Gastrocnemius medialis (tissue), 4 donors: ENCODE results near the gene GARNL3.

Experiments used
- POLR2A ChIP-seq, 2 donors: fragments of 450-650 bp; IDR thresholded peaks; one replicate each; pipeline ENCODE4 v1.6.1; 2017; ENCODE audit warnings: antibody characterized with exemption in 2 of 2, mild to moderate bottlenecking in 2 of 2, moderate library complexity in 2 of 2
- TF ChIP-seq, protein P1 (sequence below), 5 experiments: fragments of 450-650 bp in 3 of 5; fragments of 200-600 bp in 2 of 5; sonication (generic) in 2 of 5; IDR thresholded peaks in 4 of 5; conservative IDR thresholded peaks in 1 of 5; 1 replicate in 4 of 5; 2 replicates in 1 of 5; pipeline ENCODE4 v1.5.1; 2016 to 2019; ENCODE audit warnings: antibody characterized with exemption in 5 of 5, mild to moderate bottlenecking in 3 of 5, moderate library complexity in 3 of 5

DNA sequence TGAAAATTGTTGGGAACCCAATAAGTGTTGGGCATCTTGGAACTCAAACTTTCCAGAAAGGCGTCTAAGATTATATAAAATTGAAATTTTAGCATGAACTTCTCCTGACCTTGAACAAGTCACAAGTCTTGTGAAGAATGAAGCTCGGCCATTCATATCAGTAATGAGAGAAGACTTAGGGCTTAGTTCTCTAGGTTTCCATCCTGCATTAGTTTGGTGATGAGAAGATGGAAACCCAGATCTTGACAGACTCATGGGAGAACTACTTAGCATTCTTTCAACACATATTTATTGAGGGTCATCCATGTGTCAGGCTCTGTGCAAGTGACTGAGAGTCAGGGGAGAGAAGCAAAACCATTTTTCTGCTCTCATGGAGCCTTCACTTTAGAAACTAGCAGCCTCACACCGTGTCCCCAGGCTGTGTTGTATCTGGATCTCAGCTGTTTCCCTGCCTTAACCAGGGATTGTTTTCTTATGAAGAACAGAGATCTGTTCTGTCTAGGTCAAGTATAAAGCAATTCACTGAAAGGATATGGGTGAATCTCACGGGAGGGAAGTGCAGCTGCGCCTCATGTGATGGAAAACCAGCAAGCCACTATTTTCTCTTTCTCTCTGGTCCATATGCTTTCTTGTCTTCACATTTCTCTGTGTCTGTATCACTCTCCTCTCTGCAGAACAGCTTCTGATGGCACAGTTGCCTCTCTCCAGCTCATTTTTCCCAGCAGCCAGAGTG is 3.4 kb downstream of the GARNL3 start:
- TF ChIP-seq, protein P1, sequence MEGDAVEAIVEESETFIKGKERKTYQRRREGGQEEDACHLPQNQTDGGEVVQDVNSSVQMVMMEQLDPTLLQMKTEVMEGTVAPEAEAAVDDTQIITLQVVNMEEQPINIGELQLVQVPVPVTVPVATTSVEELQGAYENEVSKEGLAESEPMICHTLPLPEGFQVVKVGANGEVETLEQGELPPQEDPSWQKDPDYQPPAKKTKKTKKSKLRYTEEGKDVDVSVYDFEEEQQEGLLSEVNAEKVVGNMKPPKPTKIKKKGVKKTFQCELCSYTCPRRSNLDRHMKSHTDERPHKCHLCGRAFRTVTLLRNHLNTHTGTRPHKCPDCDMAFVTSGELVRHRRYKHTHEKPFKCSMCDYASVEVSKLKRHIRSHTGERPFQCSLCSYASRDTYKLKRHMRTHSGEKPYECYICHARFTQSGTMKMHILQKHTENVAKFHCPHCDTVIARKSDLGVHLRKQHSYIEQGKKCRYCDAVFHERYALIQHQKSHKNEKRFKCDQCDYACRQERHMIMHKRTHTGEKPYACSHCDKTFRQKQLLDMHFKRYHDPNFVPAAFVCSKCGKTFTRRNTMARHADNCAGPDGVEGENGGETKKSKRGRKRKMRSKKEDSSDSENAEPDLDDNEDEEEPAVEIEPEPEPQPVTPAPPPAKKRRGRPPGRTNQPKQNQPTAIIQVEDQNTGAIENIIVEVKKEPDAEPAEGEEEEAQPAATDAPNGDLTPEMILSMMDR (IDR thresholded peaks at IDR 0.05 in 4 of 5, conservative IDR thresholded peaks at IDR 0.05 in 1 of 5), result no peak
- TF ChIP-seq POLR2A (IDR thresholded peaks at IDR 0.05), result no peak
